Breast epithelium (tissue), 4 donors: ENCODE data around the gene CDO1. TPM values are rescaled to one million over a fixed set of nuclear protein-coding genes. Genes with fewer than 3 reads are reported as not detected.

Experiments
- DNase-seq, 2 donors: peaks; one replicate each; pipeline ENCODE4 v3.0.0-alpha.2; 2019; ENCODE audit warnings: low spot score in 2 of 2
- H3K27ac ChIP-seq, 2 donors: fragments of 200-600 bp; sonication (generic) in 1 of 2; one replicate each; pipeline ENCODE4 v1.5.1; 2016 to 2019; ENCODE audit warnings: mild to moderate bottlenecking in 1 of 2
- H3K27me3 ChIP-seq, 2 donors: fragments of 200-600 bp; sonication (generic) in 1 of 2; one replicate each; pipeline versions ENCODE4 v1.5.1 to v1.6.0; 2017 to 2019; ENCODE audit warnings: control low read depth in 1 of 2, mild to moderate bottlenecking in 1 of 2
- H3K36me3 ChIP-seq: fragments of 200-600 bp; one replicate; pipeline ENCODE4 v1.5.1; 2019
- H3K4me1 ChIP-seq, 2 donors: fragments of 200-600 bp; sonication (generic); one replicate each; pipeline ENCODE4 v1.5.1; 2016 to 2019; ENCODE audit warnings: control low read depth in 1 of 2
- H3K4me3 ChIP-seq, 3 donors: fragments of 200-600 bp; sonication (generic); 1 replicate in 2 of 3; 2 replicates in 1 of 3; pipeline ENCODE4 v1.5.1; 2016 to 2019; ENCODE audit warnings: mild to moderate bottlenecking in 3 of 3, moderate library complexity in 2 of 3
- H3K9me3 ChIP-seq, 2 donors: fragments of 200-600 bp; sonication (generic) in 1 of 2; one replicate each; pipeline ENCODE4 v1.5.1; 2016 to 2019; ENCODE audit warnings: control low read depth in 1 of 2
- POLR2A ChIP-seq: fragments of 450-650 bp; IDR thresholded peaks from one replicate; pipeline ENCODE4 v1.6.1; 2016; ENCODE audit warnings: antibody characterized with exemption, mild to moderate bottlenecking, moderate library complexity
- POLR2AphosphoS5 ChIP-seq, 3 donors: sonication (generic); formaldehyde crosslinking; IDR thresholded peaks; one replicate each; pipeline ENCODE4 v1.6.1; 2017; ENCODE audit warnings: antibody characterized with exemption in 3 of 3
- intact Hi-C: fragments of 100-400 bp; cut with DNase I; formaldehyde crosslinking; loops from one replicate; pipeline ENCODE4 v1.15.1; 2023; ENCODE audit warnings: low total_unique reads
- total RNA-seq, 3 donors: library from RNA; depleted of rRNA; stranded (reverse); fragments of >200 nt; gene quantifications; one replicate each; pipeline ENCODE4 v1.1.0, GENCODE V29; 2016
- TF ChIP-seq, protein P1 (sequence below), 3 donors: fragments of 450-650 bp; IDR thresholded peaks; one replicate each; pipeline ENCODE4 v1.5.1; 2016 to 2017; ENCODE audit warnings: antibody characterized with exemption in 3 of 3, mild to moderate bottlenecking in 3 of 3, moderate library complexity in 3 of 3

CDO1 gene
- total RNA-seq, 3 donors from 2014 or later = 47.7 to 342 (median 54.7) TPM

DNA sequence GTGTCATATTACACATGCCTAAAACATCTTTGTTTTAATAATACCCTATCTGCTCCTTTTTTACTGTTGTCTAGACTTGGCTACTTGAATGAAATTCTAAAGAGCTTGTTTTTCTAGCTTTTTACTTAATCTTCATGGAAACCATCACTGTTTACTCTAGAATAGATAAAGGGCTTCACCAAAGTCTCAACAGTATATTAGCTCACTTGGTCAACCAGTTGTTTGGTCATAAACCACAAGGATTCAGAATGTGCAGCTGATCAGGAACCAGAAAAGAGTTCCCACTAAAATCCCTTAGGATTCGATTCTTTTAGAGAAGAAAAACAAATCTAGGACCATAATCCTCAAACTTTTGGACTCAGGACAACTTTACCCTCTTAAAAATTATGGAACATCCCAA lies 38.0 kb downstream of the CDO1 start:
- DNase-seq = no peak
- Histone ChIP-seq H3K27ac (no peak overlapping the region), H3K36me3 (no peaks in the 10 kb centered on the region), H3K4me3 (no peak overlapping the region), H3K4me1 (no peaks in the 10 kb centered on the region), H3K27me3 (no peaks in the 10 kb centered on the region), H3K9me3 (no peaks in the 10 kb centered on the region)
- intact Hi-C loops = no loop called here
- TF ChIP-seq POLR2AphosphoS5 (IDR thresholded peaks at IDR 0.05) (no peak), POLR2A (no peak)
- TF ChIP-seq, protein P1, sequence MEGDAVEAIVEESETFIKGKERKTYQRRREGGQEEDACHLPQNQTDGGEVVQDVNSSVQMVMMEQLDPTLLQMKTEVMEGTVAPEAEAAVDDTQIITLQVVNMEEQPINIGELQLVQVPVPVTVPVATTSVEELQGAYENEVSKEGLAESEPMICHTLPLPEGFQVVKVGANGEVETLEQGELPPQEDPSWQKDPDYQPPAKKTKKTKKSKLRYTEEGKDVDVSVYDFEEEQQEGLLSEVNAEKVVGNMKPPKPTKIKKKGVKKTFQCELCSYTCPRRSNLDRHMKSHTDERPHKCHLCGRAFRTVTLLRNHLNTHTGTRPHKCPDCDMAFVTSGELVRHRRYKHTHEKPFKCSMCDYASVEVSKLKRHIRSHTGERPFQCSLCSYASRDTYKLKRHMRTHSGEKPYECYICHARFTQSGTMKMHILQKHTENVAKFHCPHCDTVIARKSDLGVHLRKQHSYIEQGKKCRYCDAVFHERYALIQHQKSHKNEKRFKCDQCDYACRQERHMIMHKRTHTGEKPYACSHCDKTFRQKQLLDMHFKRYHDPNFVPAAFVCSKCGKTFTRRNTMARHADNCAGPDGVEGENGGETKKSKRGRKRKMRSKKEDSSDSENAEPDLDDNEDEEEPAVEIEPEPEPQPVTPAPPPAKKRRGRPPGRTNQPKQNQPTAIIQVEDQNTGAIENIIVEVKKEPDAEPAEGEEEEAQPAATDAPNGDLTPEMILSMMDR (IDR thresholded peaks at IDR 0.05) = no peak

DNA sequence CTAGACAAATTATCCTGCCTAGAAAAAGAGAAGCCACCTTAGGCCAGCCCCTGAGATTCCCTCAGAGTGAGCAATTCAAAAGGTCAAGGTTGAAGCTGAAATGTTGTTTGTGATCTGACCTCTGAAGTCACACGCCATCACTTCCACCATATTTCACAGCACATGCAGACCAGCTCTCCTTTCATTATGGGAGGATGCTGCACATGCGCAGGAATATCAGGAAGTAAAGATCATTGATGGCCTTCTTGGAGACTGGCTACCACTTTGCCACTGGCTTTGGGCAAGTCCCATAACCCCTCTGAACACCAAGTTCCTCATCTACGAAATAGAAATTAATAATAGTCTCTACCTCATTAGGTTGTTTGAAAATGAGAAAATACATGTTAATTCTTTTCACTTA lies 39.5 kb downstream of the CDO1 start:
- Histone ChIP-seq H3K36me3 (no peaks in the 10 kb centered on the region), H3K27ac (no peak overlapping the region), H3K27me3 (no peaks in the 10 kb centered on the region), H3K4me3 (no peak overlapping the region), H3K9me3 (no peaks in the 10 kb centered on the region), H3K4me1 (no peaks in the 10 kb centered on the region)
- DNase-seq = no peak
- TF ChIP-seq POLR2AphosphoS5 (IDR thresholded peaks at IDR 0.05) = no peak
- TF ChIP-seq, protein P1 (IDR thresholded peaks at IDR 0.05) = no peak
- TF ChIP-seq POLR2A = no peak
- intact Hi-C loops = no loop called here

DNA sequence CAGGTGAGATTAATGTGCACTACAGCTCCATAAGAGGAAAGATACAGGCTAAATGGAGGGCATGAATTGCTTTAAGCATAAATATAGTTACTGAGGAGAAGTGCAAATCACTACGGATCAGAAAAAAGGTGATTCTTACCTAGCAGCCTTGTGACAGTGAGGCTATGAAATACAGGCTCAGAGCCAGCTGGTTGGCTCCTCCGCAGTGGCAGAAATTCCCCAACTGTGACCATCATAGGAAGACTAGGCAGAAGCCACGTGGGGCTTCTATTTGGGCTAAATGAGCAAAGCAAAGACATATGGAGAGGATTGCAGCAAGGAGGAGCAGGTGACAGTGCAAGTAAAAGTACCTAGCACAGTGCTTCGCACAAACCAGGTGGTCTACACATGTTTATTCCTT lies 40.5 kb downstream of the CDO1 start:
- H3K36me3 ChIP-seq = no peaks in the 10 kb centered on the region
- H3K4me1 ChIP-seq = no peaks in the 10 kb centered on the region
- no peak for DNase-seq
- no peak overlapping the region for H3K4me3 ChIP-seq
- intact Hi-C loops = no loop called here
- H3K9me3 ChIP-seq = no peaks in the 10 kb centered on the region
- no peak overlapping the region for H3K27ac ChIP-seq
- no peaks in the 10 kb centered on the region for H3K27me3 ChIP-seq
- no peak for TF ChIP-seq POLR2A
- no peak for TF ChIP-seq POLR2AphosphoS5 (IDR thresholded peaks at IDR 0.05)
- TF ChIP-seq, protein P1 (IDR thresholded peaks at IDR 0.05) = no peak

DNA sequence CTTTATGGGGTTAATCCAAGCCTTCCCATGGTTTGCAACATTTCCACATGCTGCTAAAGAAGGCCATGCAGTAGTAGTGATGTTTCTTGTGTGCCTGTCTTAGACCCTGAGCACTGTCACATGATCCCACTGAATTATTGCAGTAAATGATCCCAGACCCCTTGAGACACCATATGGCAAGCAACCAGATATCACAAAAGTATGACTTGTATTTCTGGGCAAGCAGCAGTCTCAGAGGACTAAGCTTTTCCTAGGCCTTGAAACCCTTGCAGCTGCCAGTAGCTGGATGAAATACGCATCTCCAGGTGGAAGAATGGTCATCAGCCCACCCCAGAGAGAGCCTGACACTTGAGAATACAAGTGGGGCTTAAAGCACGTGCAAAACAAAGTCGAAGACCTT lies 41.8 kb downstream of the CDO1 start:
- H3K36me3 ChIP-seq = no peaks in the 10 kb centered on the region
- H3K4me1 ChIP-seq = no peaks in the 10 kb centered on the region

DNA sequence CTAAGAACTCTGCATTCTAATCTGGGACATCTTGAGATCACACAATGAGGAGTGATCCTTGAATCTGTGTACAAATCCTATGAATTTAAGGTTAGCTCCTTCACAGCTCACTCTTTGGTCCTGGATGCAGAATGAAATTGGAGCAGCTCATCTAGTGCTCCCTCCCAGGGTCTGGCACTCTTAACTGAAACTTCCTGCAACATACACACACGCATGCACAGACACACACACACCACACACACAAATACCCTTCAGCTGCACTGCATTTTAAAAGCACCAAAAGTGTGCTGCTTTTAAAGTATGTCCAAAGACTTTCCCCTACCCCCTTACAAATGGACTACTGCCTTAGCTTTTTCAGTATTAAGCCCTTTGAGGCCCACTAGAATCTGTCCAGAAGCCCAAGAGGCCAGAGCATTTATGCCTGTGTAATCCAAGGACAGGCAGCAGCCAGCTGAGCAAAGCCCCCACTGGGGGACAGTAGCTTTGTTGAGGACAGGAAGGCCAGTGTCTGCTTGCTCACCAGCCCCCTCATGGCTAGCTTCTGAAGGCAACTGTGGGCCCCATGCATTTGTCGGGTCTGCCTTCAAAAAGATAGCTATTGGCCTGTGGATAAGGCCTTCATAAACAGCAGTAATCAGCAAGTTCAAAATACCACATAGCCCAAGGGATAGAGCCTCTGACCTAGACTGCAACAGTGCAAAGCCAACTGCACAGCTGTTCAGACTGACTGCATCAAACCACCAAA lies 43.6 kb downstream of the CDO1 start:
- H3K9me3 ChIP-seq = no peaks in the 10 kb centered on the region
- intact Hi-C loops = no loop called here

More for the DNA sequence above, 41.8 kb downstream of the CDO1 start:
- Histone ChIP-seq H3K9me3 (no peaks in the 10 kb centered on the region), H3K27me3 (no peaks in the 10 kb centered on the region), H3K27ac (no peak overlapping the region), H3K4me3 (no peak overlapping the region)
- DNase-seq = no peak
- intact Hi-C loops = no loop called here
- TF ChIP-seq POLR2A = no peak
- TF ChIP-seq POLR2AphosphoS5 (IDR thresholded peaks at IDR 0.05) = no peak
- TF ChIP-seq, protein P1 (IDR thresholded peaks at IDR 0.05) = no peak

More for the DNA sequence above, 43.6 kb downstream of the CDO1 start:
- Histone ChIP-seq H3K27ac (no peak overlapping the region), H3K4me1 (no peaks in the 10 kb centered on the region), H3K4me3 (no peak overlapping the region), H3K27me3 (no peaks in the 10 kb centered on the region), H3K36me3 (no peaks in the 10 kb centered on the region)
- no peak for DNase-seq
- TF ChIP-seq POLR2A = no peak
- TF ChIP-seq POLR2AphosphoS5 (IDR thresholded peaks at IDR 0.05) = no peak
- TF ChIP-seq, protein P1 (IDR thresholded peaks at IDR 0.05) = no peak
